Activated CD8-positive, alpha-beta memory T cell treated with anti-CD3 and anti-CD28 coated beads, Interleukin-2, amount 10 ng/mL, durations not matched to agents 7 days and 5 days (primary cell): Measurements from ENCODE around the gene APOBEC3H. TPM values are rescaled to one million over a fixed set of nuclear protein-coding genes. Genes with fewer than 3 reads are reported as not detected.
"Not testable (repeated sequence)": the region's sequence is repeated elsewhere in the genome, so short reads cannot be mapped to it uniquely, and the experiment has no call there.

Experiments
- ATAC-seq: fragments of 150-1000 bp; cut with Tn5 transposase; one replicate; pipeline ENCODE4 v1.10.0; 2021; ENCODE audit warnings: moderate library complexity
- CTCF ChIA-PET: fragments of 350-600 bp; sonication (Branson Sonifier 250); formaldehyde crosslinking; loops from one replicate; lab custom pipeline; 2021; ENCODE audit warnings: antibody characterized with exemption; lab: Charles Lee
- DNase-seq: peaks from one replicate; pipeline ENCODE4 v3.0.0-alpha.2; 2020
- H3K27ac Mint-ChIP-seq: one replicate; pipeline ENCODE4 v1.8.0; 2021; ENCODE audit warnings: mild to moderate bottlenecking, mixed read lengths
- H3K27me3 Mint-ChIP-seq: one replicate; pipeline ENCODE4 v1.8.0; 2021; ENCODE audit warnings: mixed read lengths
- H3K36me3 Mint-ChIP-seq: one replicate; pipeline ENCODE4 v1.8.0; 2021; ENCODE audit warnings: mild to moderate bottlenecking, mixed read lengths
- H3K4me1 Mint-ChIP-seq: one replicate; pipeline ENCODE4 v1.8.0; 2021; ENCODE audit warnings: mixed read lengths
- H3K4me3 Mint-ChIP-seq: one replicate; pipeline ENCODE4 v1.8.0; 2021; ENCODE audit warnings: mild to moderate bottlenecking, moderate library complexity, mixed read lengths
- H3K9me3 Mint-ChIP-seq: one replicate; pipeline ENCODE4 v1.8.0; 2022; ENCODE audit warnings: low read depth, mixed read lengths
- total RNA-seq, 2 experiments: library from RNA; stranded (reverse); gene quantifications; one replicate each; pipeline ENCODE4 v1.2.3, GENCODE V29; 2021

Gene APOBEC3H
- 100 to 1,000 TPM in 1 of 2 experiments, 10 to 100 TPM in 1; 67.0 to 137 TPM for total RNA-seq

DNA sequence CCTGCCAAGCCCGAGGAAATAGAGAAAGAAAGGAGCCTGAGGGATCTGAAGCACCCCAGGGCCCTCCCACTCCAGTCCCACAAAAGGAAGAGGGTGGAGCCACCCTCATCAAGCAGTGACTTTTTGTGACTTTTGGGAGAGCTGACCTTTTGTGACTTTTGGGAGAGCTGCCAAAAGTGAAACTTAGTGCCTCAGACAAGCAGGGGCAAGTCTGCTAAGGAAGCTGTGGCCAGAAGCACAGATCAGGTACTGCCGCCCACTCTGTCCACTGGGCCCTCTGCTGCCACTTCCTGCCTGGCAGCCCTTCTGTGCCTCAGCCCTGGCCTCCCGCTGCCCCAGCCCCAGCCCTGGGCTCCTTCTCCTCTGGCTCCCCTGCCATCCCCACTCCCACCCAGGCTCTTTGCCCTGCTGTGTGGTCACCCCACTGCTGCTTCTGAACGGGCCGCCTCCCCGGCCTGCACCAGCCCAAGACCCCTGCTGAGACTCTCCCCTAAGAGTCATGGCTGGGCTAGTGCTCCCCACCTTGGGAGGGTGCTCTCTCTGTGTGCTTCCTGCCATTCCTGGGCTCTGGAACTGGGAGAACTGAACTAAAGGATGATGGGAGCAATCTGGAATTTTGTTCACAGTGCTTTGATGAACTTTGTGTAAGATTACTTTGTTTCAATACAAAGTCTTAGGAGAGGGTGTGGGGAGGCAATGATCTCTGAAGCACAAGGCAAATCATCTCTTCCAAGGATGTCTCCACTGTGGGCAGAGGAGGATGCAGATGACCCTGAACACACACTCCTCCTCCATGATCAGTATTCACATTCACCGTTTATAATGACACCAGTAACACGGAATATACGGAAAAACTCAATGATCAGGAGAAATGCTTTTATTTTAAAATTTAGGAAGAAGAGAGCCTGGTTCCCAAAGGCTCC is at the start of gene APOBEC3H:
Gene APOBEC3H, plus strand, starts transcription at position 147 of the 923 bp plus-strand sequence. CDS start 3,035 bp downstream, outside the sequence.
- H3K27ac Mint-ChIP-seq = peak within 1 kb of the TSS; percentile 97
- CTCF ChIA-PET = interaction anchor here (1.3 to 3.7 kb wide), 7 partner anchors 12 to 227 kb away, joined by 3 to 16 read pairs (median 5); no protein-coding TSS in a partner anchor
- peaks cover 79% of the 10 kb centered on the region for H3K4me1 Mint-ChIP-seq
- no peaks in the 10 kb centered on the region for H3K27me3 Mint-ChIP-seq
- DNase-seq (peak; percentile 79), ATAC-seq (peak; percentile 69)
- peak within 1 kb of the TSS; percentile 97 for H3K4me3 Mint-ChIP-seq
- peaks cover 20% of the 10 kb centered on the region for H3K36me3 Mint-ChIP-seq
- no peaks in the 10 kb centered on the region for H3K9me3 Mint-ChIP-seq

- not testable (repeated sequence) for H3K9me3 Mint-ChIP-seq, H3K27me3 Mint-ChIP-seq, DNase-seq, H3K27ac Mint-ChIP-seq, H3K4me3 Mint-ChIP-seq, H3K4me1 Mint-ChIP-seq, ATAC-seq
- peaks cover 15% of the 10 kb centered on the region for H3K36me3 Mint-ChIP-seq
- CTCF ChIA-PET = interaction anchor here (0.7 to 1.4 kb wide), 2 partner anchors 74 to 178 kb away, joined by 3 read pairs; no protein-coding TSS in a partner anchor
Observed at GRCh38 chr22:39049486-39049885, 47.6 kb upstream of the APOBEC3H start.

DNA sequence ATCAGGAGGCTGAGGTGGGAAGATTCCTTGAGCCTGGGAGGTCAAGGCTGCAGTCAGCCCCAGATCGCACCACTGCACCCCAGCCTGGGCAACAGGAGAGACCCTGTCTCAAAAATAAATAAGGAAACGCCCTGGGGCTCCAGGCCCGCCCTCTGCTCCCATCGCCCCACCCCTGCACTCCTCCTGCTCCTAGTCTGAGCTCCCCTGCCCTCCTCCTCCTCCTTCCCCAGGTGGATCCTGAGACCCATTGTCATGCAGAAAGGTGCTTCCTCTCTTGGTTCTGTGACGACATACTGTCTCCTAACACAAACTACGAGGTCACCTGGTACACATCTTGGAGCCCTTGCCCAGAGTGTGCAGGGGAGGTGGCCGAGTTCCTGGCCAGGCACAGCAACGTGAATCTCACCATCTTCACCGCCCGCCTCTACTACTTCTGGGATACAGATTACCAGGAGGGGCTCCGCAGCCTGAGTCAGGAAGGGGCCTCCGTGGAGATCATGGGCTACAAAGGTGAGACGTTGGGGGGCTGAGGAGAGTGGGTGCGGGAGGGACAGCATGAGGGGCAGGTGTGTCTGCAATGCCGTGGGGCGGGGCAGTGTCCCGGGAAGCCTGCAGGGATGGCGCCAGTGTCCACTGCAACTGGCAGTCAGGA is 45.1 kb upstream of the APOBEC3H start:
- H3K4me1 Mint-ChIP-seq, ATAC-seq, H3K36me3 Mint-ChIP-seq, H3K27ac Mint-ChIP-seq, CTCF ChIA-PET, H3K27me3 Mint-ChIP-seq, H3K9me3 Mint-ChIP-seq, DNase-seq, H3K4me3 Mint-ChIP-seq: not testable (repeated sequence)

- CTCF ChIA-PET = no interaction called here
- ATAC-seq (no peak), DNase-seq (no peak)
- no peak overlapping the region for H3K27ac Mint-ChIP-seq
- no peaks in the 10 kb centered on the region for H3K9me3 Mint-ChIP-seq
- no peaks in the 10 kb centered on the region for H3K27me3 Mint-ChIP-seq
- peaks cover under 1% of the 10 kb centered on the region for H3K4me1 Mint-ChIP-seq
- H3K36me3 Mint-ChIP-seq = peaks cover 6% of the 10 kb centered on the region
- no peak overlapping the region for H3K4me3 Mint-ChIP-seq
Observed at GRCh38 chr22:39055658-39056057, 41.4 kb upstream of the APOBEC3H start.

DNA sequence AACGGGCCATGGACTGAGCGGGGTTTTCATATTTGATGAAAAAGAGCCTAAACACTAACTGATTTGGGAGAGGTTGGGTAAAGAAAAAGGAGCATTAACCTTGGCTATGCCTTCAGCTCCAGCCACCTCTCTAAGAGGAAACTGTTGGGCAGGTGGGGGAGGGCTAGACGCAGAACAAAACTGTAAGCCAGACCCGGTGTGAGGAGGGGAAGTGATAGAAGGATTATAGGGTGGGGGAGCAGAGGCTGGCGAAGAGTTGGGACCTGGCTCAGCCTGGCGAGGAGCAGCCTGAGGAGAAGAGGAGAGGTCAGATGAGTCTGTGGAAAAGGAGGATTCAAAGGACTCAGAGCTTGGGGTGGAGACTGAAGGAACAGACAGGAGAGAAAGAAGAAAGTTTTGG is 35.8 kb upstream of the APOBEC3H start:
- H3K36me3 Mint-ChIP-seq, H3K4me3 Mint-ChIP-seq, H3K27ac Mint-ChIP-seq, CTCF ChIA-PET, ATAC-seq, DNase-seq, H3K27me3 Mint-ChIP-seq, H3K4me1 Mint-ChIP-seq, H3K9me3 Mint-ChIP-seq: not testable (repeated sequence)

DNA sequence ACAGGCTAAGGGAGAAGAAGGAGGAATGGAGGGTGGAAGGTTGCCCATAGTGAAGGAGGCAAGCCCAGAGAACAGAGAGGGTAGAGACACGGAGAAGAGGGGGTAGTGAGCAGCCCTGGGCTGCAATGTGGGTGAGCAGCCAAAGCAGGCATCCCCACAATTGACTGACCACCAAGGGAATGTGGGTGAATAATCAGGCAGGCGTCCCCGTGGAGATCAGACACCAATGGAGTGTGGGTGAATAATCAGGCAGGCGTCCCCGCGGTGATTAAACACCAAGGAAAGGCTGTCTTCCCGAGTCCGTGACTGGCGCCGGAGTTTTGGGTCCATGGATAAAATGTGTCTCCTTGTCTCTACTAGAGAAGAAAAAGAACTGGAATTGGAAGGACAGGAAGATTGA is 35.1 kb upstream of the APOBEC3H start:
- H3K36me3 Mint-ChIP-seq, CTCF ChIA-PET: not testable (repeated sequence)

DNA sequence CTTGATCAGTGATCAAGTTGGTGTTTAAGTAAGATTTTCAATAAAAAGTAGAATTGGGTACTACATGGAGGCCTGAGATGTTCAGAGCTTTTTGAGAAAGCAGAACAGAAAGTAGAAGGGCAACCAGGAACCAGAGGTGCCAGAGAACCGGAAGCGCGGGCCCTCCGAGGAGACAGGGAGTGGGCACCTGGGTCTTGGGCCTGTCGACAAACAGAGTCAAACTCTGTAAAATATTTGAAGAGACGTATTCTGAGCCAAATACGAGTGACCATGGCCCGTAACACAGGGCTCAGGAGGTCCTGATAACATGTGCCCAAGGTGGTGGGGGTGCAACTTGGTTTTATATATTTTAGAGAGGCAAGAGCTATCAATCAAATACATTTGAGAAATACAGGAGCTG is 33.1 kb upstream of the APOBEC3H start:
- ATAC-seq, H3K4me1 Mint-ChIP-seq, H3K4me3 Mint-ChIP-seq, H3K36me3 Mint-ChIP-seq, DNase-seq, H3K9me3 Mint-ChIP-seq, H3K27me3 Mint-ChIP-seq, H3K27ac Mint-ChIP-seq: not testable (repeated sequence)
- CTCF ChIA-PET = interaction anchor here (1.8 kb wide), 1 partner anchor 194 kb away, joined by 6 read pairs; no protein-coding TSS in a partner anchor

More for the DNA sequence above, 35.1 kb upstream of the APOBEC3H start:
- not testable (repeated sequence) for DNase-seq, H3K27ac Mint-ChIP-seq, H3K4me3 Mint-ChIP-seq, H3K9me3 Mint-ChIP-seq, ATAC-seq, H3K27me3 Mint-ChIP-seq, H3K4me1 Mint-ChIP-seq

GRCh38 chr22:39066442-39067276 is 30.4 kb upstream of the APOBEC3H start:
- H3K9me3 Mint-ChIP-seq, H3K27me3 Mint-ChIP-seq, H3K4me1 Mint-ChIP-seq, CTCF ChIA-PET, DNase-seq, H3K27ac Mint-ChIP-seq, H3K4me3 Mint-ChIP-seq, H3K36me3 Mint-ChIP-seq, ATAC-seq: not testable (repeated sequence)

DNA sequence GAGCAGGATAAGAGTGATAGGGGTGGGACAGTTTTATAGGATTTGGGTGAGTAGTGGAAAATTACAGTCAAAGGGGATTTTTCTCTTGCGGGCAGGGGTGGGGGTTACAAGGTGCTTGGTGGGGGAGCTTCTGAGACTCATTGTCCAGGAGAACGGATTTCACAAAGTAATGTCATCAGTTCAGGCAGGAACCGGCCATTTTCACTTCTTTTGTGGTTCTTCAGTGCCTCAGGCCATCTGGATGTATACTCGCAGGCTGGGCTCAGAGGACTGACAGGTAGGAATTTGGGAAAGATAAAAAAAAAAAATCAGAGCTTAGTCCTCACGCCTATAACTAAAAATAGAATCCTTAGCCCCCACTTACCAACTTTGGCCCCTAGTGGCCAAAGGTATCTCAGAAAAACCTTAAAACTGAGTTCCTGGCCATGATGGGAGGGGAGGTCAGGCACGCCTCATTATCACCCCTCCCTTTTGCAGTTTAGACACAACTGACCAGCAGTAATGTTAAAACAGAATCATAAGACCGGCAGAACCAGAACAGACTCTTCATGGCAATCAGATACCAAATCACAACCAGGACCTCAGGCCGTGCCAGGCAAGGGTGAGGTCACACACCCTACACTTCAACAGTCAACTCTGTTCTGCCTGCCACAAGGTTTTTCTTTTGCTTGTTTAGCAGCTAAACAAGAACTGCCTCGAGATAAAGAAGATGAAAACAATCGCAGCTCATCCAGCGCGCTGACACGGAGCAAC is 28.8 kb upstream of the APOBEC3H start:
- H3K4me1 Mint-ChIP-seq = peaks cover 5% of the 10 kb centered on the region
- CTCF ChIA-PET = interaction anchor here (1.0 to 1.4 kb wide), 2 partner anchors 28 to 55 kb away, joined by 3 to 4 read pairs; no protein-coding TSS in a partner anchor

GRCh38 chr22:39070186-39070585 is 26.9 kb upstream of the APOBEC3H start:
- H3K27me3 Mint-ChIP-seq = no peaks in the 10 kb centered on the region
- H3K4me1 Mint-ChIP-seq = peaks cover 4% of the 10 kb centered on the region
- H3K27ac Mint-ChIP-seq = no peak overlapping the region
- CTCF ChIA-PET = no interaction called here
- H3K9me3 Mint-ChIP-seq = no peaks in the 10 kb centered on the region
- no peaks in the 10 kb centered on the region for H3K36me3 Mint-ChIP-seq
- no peak overlapping the region for H3K4me3 Mint-ChIP-seq
- DNase-seq (no peak), ATAC-seq (no peak)

More for the DNA sequence above, 28.8 kb upstream of the APOBEC3H start:
- no peak for ATAC-seq
- Mint-ChIP-seq H3K27me3 (no peaks in the 10 kb centered on the region), H3K9me3 (no peaks in the 10 kb centered on the region), H3K27ac (no peak overlapping the region), H3K36me3 (no peaks in the 10 kb centered on the region), H3K4me3 (no peak overlapping the region)
- DNase-seq = no peak

- ATAC-seq, H3K36me3 Mint-ChIP-seq, DNase-seq, H3K9me3 Mint-ChIP-seq, H3K27ac Mint-ChIP-seq, H3K27me3 Mint-ChIP-seq, H3K4me3 Mint-ChIP-seq, H3K4me1 Mint-ChIP-seq: not testable (repeated sequence)
- CTCF ChIA-PET = interaction anchor here (0.8 kb wide), 1 partner anchor 8 kb away, joined by 4 read pairs; no protein-coding TSS in a partner anchor
Observed at GRCh38 chr22:39072581-39072981, 24.5 kb upstream of the APOBEC3H start.

GRCh38 chr22:39073981-39074380 is 23.1 kb upstream of the APOBEC3H start:
- ATAC-seq = no peak
- DNase-seq = no peak
- H3K27ac Mint-ChIP-seq = no peak overlapping the region
- CTCF ChIA-PET = no interaction called here
- H3K27me3 Mint-ChIP-seq = no peaks in the 10 kb centered on the region
- no peak overlapping the region for H3K4me3 Mint-ChIP-seq
- H3K4me1 Mint-ChIP-seq = peaks cover 14% of the 10 kb centered on the region
- peaks cover 11% of the 10 kb centered on the region for H3K36me3 Mint-ChIP-seq
- no peaks in the 10 kb centered on the region for H3K9me3 Mint-ChIP-seq
